Cardiac fibroblast (primary cell): ENCODE results near the gene ROR2.
A peak's percentile ranks its signal among the peaks of the same experiment; 100 is the strongest.

Experiments
- DNase-seq, 2 donors: peaks; one replicate each; pipeline versions ENCODE4 v3.0.0 to v3.0.0-alpha.2; 2010; ENCODE audit warnings: low read depth in 2 of 2
- H3K4me3 ChIP-seq, 2 donors: replicated peaks in 1 of 2; 1 replicate in 1 of 2; 2 replicates in 1 of 2; pipeline ENCODE4 v1.5.1; 2011; ENCODE audit warnings: low read depth in 2 of 2, low read length in 2 of 2, mild to moderate bottlenecking in 2 of 2, moderate library complexity in 1 of 2
- CTCF ChIP-seq: IDR thresholded peaks from one replicate; pipeline ENCODE4 v1.5.1; 2011; ENCODE audit warnings: low read depth, mild to moderate bottlenecking, low read length, inconsistent platforms

The ROR2 gene

DNA sequence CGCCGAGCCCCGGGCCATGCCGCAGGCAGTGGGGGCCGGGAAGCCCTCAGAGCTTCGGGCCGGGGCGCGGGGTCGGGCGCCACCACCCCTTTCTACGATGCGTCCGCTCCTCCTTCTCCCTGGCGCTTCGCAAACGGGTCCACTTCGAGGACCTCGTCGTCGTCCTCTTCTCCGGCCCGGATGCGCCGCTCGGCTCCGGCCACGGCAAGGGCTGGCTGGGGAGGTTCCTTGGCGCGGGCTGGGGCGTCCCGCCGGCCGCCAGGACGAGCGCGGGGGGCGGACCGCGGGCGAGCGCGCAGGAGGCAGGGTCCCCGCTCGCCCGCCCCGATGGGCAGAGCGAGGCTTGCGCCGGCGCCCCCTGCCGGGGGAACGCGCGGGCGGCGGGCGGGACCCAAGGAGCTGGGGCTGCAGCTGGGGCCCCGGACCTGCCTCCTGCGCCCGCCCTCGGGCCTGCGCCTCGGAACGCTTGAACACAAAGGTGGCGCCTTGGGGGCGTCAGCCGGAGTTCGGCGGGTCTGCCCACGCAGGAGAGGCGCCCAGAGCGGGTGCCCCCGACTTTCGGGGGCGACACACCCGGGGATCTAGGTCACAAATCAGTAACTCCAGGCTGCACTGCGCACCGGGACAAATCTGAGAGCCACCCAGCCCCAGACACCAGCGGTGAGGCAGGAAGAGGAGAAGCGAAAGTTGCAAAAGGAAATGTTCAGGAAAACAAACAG is at the start of gene ROR2:
ROR2 (minus strand) TSS at position 283 of the 719 bp plus-strand sequence.
- TF ChIP-seq CTCF: no peak
- H3K4me3 ChIP-seq: peak within 1 kb of the TSS; percentile 36 to 87
- peak; percentile 18 to 86 for DNase-seq

GRCh38 chr9:91995000-91995655 is 45.1 kb upstream of the ROR2 start:
- no peak overlapping the region for H3K4me3 ChIP-seq
- no peak for DNase-seq
- TF ChIP-seq CTCF: no peak

DNA sequence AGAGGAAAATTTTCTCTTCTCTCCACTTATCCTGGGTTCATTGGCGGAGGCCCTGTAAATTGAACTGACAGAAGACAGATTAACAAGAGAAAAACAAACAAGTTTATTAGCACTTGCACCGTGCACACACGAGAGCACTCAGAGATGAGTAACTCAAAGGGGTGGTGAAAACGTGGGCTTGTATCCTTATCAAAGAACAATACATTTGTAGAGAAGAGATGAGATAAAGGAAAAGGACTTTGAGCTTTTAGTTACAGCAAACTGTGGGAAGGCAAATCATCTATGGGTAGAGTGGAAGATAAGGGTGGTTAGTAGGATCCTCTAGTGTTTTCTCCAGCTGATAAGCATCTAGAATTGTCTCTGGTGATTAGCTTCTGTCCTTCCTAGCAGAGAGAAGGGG is 44.4 kb upstream of the ROR2 start:
- no peak overlapping the region for H3K4me3 ChIP-seq
- no peak for TF ChIP-seq CTCF
- no peak for DNase-seq

- TF ChIP-seq CTCF: no peak
- no peak for DNase-seq
- H3K4me3 ChIP-seq: no peak overlapping the region
Measured at GRCh38 chr9:91992461-91993041, 42.5 kb upstream of the ROR2 start.

- TF ChIP-seq CTCF: no peak
- H3K4me3 ChIP-seq: no peak overlapping the region
- DNase-seq: no peak
Measured at GRCh38 chr9:91991721-91992341, 41.8 kb upstream of the ROR2 start.

GRCh38 chr9:91986248-91986647 is 36.2 kb upstream of the ROR2 start:
- TF ChIP-seq CTCF: no peak
- DNase-seq: no peak

More at GRCh38 chr9:91986248-91986647, 36.2 kb upstream of the ROR2 start:
- H3K4me3 ChIP-seq: no peak overlapping the region
